GM12878 (cell line): Measurements from ENCODE around the gene ERBB3. TPM values are rescaled to one million over a fixed set of nuclear protein-coding genes. Genes with fewer than 3 reads are reported as not detected.

Experiments used
- ATAC-seq: fragments of 200-7000 bp; cut with Tn5 transposase; 3 replicates; pipeline ENCODE4 v1.9.1; 2020; ENCODE audit warnings: mild to moderate bottlenecking, moderate library complexity
- BruUV-seq: library from RNA; stranded (reverse); fragments of 400-500 nt; replicated peaks from 2 replicates; lab custom pipeline; 2021; lab: Mats Ljungman, UMichigan
- CTCF ChIA-PET: fragments of 300-600 bp; sonication (Branson Sonifier 250); formaldehyde crosslinking; extraction: SDS; loops from one replicate; lab custom pipeline; 2021; ENCODE audit warnings: inconsistent platforms; lab: Yijun Ruan, JAX
- POLR2A ChIA-PET: fragments of 350-600 bp; formaldehyde crosslinking; extraction: SDS; loops from one replicate; lab custom pipeline; 2021; ENCODE audit warnings: inconsistent platforms; lab: Charles Lee
- RAD21 ChIA-PET: fragments of 300-600 bp; sonication (Branson Sonifier 250); formaldehyde crosslinking; loops from one replicate; lab custom pipeline; 2023; ENCODE audit warnings: antibody characterized with exemption; ENCODE audit not compliant: unreplicated experiment; lab: Charles Lee
- SMC1A ChIA-PET: fragments of 300-600 bp; sonication (Branson Sonifier 250); formaldehyde crosslinking; loops from one replicate; lab custom pipeline; 2023; ENCODE audit not compliant: unreplicated experiment, uncharacterized antibody; lab: Charles Lee
- DNase-seq: peaks from one replicate; pipeline ENCODE4 v3.0.0-alpha.2; 2011; ENCODE audit warnings: low read depth, low spot score
- FAIRE-seq: peaks from 3 replicates; lab custom pipeline; 2011; peaks lifted over from hg19 to GRCh38; lab: Jason Lieb, UNC
- H2AFZ ChIP-seq: 2 replicates; pipeline ENCODE4 v1.6.0; 2011; ENCODE audit warnings: low read depth, low read length, control low read depth; ENCODE audit not compliant: control insufficient read depth
- H3K27ac ChIP-seq: 2 replicates; pipeline ENCODE4 v1.5.1; 2011; ENCODE audit warnings: control low read depth; ENCODE audit not compliant: control insufficient read depth, insufficient read depth
- H3K27me3 ChIP-seq, 2 experiments: replicated peaks in 1 of 2; 2 replicates each; pipeline versions ENCODE4 v1.6.0 to v1.6.1; 2011; ENCODE audit warnings: low read length in 1 of 2; ENCODE audit not compliant: control insufficient read depth in 2 of 2, insufficient read depth in 2 of 2
- H3K36me3 ChIP-seq, 2 experiments: 2 replicates each; pipeline ENCODE4 v1.5.1; 2011; ENCODE audit warnings: low read length in 1 of 2; ENCODE audit not compliant: control insufficient read depth in 2 of 2, insufficient read depth in 2 of 2
- H3K4me1 ChIP-seq: 2 replicates; pipeline ENCODE4 v1.6.1; 2011; ENCODE audit warnings: mild to moderate bottlenecking, low read length, moderate library complexity, mixed read lengths; ENCODE audit not compliant: control insufficient read depth, insufficient read depth
- H3K4me2 ChIP-seq: 2 replicates; pipeline ENCODE4 v1.6.0; 2011; ENCODE audit warnings: control low read depth; ENCODE audit not compliant: control insufficient read depth, insufficient read depth
- H3K4me3 ChIP-seq: fragments of 200-600 bp; sonication (generic); 2 replicates; pipeline ENCODE4 v1.5.1; 2016
- H3K79me2 ChIP-seq: 2 replicates; pipeline ENCODE4 v1.6.0; 2011; ENCODE audit warnings: low read length; ENCODE audit not compliant: control insufficient read depth, insufficient read depth
- H3K9ac ChIP-seq: 2 replicates; pipeline ENCODE4 v1.8.0; 2011; ENCODE audit warnings: low read length, control low read depth, mixed read lengths; ENCODE audit not compliant: control insufficient read depth, insufficient read depth
- H3K9me3 ChIP-seq: replicated peaks from 3 replicates; pipeline ENCODE4 v1.5.1; 2011; ENCODE audit warnings: mild to moderate bottlenecking, low read length; ENCODE audit not compliant: control insufficient read depth, insufficient read depth
- H4K20me1 ChIP-seq: 2 replicates; pipeline ENCODE4 v1.6.0; 2011; ENCODE audit not compliant: control insufficient read depth, insufficient read depth
- ESRRA ChIP-seq: IDR thresholded peaks from 2 replicates; pipeline ENCODE4 v1.6.1; 2012; ENCODE audit warnings: mild to moderate bottlenecking, low read length, improper control_type of control experiment
- JUNB ChIP-seq: IDR thresholded peaks from 2 replicates; pipeline ENCODE4 v1.6.1; 2016; ENCODE audit warnings: antibody characterized with exemption, mild to moderate bottlenecking
- WGBS: methylation state at CpG from one replicate; pipeline ENCODE4 v1.1.6; 2016; ENCODE audit warnings: low lambda C conversion rate; ENCODE audit not compliant: insufficient replicate concordance, insufficient coverage; ENCODE audit errors: missing lambda C conversion rate; 5-methylcytosine and 5-hydroxymethylcytosine counted together
- in situ Hi-C: fragments of 300-500 bp; cut with MboI; formaldehyde crosslinking; loops from 9 replicates; pipeline ENCODE4 v1.14.3; 2018; ENCODE audit warnings: mixed read lengths
- intact Hi-C: fragments of 100-400 bp; cut with micrococcal nuclease; formaldehyde crosslinking; loops from one replicate; pipeline ENCODE4 v1.14.2; 2022; ENCODE audit not compliant: unreplicated experiment
- polyA plus RNA-seq, 11 experiments: library from polyadenylated mRNA; depleted of rRNA in 4 of 11; unstranded in 6 of 11; stranded (reverse) in 5 of 11; fragments of >200 nt; fragmentation: Nextera tagmentation in 4 of 11; fragmentation: Illumina TruSeq in 1 of 11; extraction: Ambion mirVana in 4 of 11; extraction: Trizol in 1 of 11; gene quantifications; 1 replicate in 1 of 11; 2 replicates in 10 of 11; pipeline versions ENCODE4 v1.2.1 to v1.2.3, GENCODE V29; 2011 to 2016; ENCODE audit warnings: inconsistent platforms in 2 of 11, missing spikeins in 2 of 11, low read depth in 1 of 11
- total RNA-seq, 4 experiments: library from RNA; depleted of rRNA in 3 of 4; stranded (reverse); fragments of >200 nt in 3 of 4; fragmentation: Illumina TruSeq in 1 of 4; extraction: Trizol in 1 of 4; gene quantifications; 2 replicates each; pipeline versions ENCODE4 v1.2.1 to v1.2.3, GENCODE V29; 2013 to 2021
- TF ChIP-seq, protein P1 (sequence below): fragments of 450-650 bp; IDR thresholded peaks from 2 replicates; pipeline ENCODE4 v1.6.1; 2017; ENCODE audit warnings: mild to moderate bottlenecking

ERBB3 gene
- total and polyA plus RNA-seq, 10 of the 15 experiments (the other 5 are each of a cell fraction or from before 2014, with no cell fraction given), result 0.03 to 0.72 (median 0.04) TPM; not detected in 5

DNA sequence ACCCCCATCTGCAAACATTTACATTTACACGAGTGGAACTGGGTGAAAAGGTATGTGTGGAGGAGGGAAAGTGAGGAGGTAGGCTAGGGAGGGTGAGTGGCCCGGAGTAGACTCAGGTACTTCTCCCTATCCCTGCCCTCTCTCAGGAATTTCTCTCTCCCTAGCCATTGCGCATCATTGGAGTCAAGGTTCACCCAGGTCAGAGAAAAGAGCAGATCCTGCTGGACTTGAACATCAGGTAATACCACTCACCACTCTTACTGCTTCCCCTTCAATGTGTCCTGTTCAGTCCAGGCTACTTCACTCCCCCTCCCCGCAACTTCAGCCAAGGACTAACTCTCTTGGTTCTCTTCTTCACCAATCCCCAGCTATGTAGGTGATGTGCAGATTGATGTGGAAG, 50.9 kb downstream of the ERBB3 start (continued):
- TF ChIP-seq, protein P1, sequence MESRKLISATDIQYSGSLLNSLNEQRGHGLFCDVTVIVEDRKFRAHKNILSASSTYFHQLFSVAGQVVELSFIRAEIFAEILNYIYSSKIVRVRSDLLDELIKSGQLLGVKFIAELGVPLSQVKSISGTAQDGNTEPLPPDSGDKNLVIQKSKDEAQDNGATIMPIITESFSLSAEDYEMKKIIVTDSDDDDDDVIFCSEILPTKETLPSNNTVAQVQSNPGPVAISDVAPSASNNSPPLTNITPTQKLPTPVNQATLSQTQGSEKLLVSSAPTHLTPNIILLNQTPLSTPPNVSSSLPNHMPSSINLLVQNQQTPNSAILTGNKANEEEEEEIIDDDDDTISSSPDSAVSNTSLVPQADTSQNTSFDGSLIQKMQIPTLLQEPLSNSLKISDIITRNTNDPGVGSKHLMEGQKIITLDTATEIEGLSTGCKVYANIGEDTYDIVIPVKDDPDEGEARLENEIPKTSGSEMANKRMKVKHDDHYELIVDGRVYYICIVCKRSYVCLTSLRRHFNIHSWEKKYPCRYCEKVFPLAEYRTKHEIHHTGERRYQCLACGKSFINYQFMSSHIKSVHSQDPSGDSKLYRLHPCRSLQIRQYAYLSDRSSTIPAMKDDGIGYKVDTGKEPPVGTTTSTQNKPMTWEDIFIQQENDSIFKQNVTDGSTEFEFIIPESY, result no peak
- TF ChIP-seq ESRRA, result no peak

DNA sequence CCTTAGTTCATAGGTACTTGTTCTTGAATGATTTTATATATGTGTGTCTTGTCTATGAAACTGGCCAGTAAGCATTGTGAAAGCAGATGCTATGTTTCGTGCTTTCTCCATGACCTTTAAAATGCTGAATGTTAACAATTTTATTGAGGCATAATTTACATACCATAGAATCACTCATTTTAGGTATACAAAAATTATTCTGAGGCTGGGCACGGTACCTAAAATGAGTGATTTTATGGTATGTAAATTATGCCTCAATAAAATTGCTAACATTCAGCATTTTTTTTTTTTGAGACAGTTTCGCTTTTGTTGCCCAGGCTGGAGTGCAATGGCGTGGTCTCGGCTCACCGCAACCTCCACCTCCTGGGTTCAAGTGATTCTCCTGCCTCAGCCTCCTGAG, 54.9 kb downstream of the ERBB3 start:
- CTCF ChIA-PET, result no interaction called here
- BruUV-seq, result no TSS peak
- RAD21 ChIA-PET, result no interaction called here
- no peaks in the 10 kb centered on the region for H4K20me1 ChIP-seq
- 100% methylated on average over 6 of the region's 6 CpGs for WGBS
- H3K4me2 ChIP-seq, result no peak overlapping the region
- H2AFZ ChIP-seq, result no peak overlapping the region
- peaks cover 3% of the 10 kb centered on the region; the same call in 1 of the 2 replicates for H3K79me2 ChIP-seq
- in situ Hi-C loops, result loop anchor here (5.0 kb wide), 1 partner anchor 52 kb away; the partner anchor contains the start of gene SMARCC2
- H3K27me3 ChIP-seq, result no peaks in the 10 kb centered on the region
- POLR2A ChIA-PET, result no interaction called here
- no peak overlapping the region for H3K4me3 ChIP-seq
- no peak for TF ChIP-seq JUNB
- no peak overlapping the region for H3K27ac ChIP-seq
- H3K4me1 ChIP-seq, result no peaks in the 10 kb centered on the region; the same call in 1 of the 2 replicates
- SMC1A ChIA-PET, result no interaction called here
- FAIRE-seq, result no peak
- no peak for ATAC-seq
- no peaks in the 10 kb centered on the region for H3K9me3 ChIP-seq
- no peak for DNase-seq
- intact Hi-C loops, result no loop called here
- H3K36me3 ChIP-seq, result peaks cover 24 to 29% of the 10 kb centered on the region in 2 experiments
- no peak overlapping the region for H3K9ac ChIP-seq
